ENCODE results near the gene COL27A1.

Gene COL27A1

GRCh38 chr9:114165407-114166102 lies 10.2 kb downstream of the COL27A1 start:
- no peak for DNase-seq
- intact Hi-C loops (cut with DNase I), result no loop called here

- intact Hi-C loops (cut with DNase I), result no loop called here
- DNase-seq, result no peak
These were observed 10.8 kb downstream of the COL27A1 start for GRCh38 chr9:114166103-114166470.

- intact Hi-C loops (cut with DNase I), result no loop called here
- DNase-seq, result peak in 2 of 10 donors; percentile 7 to 16
These were observed 11.6 kb downstream of the COL27A1 start for GRCh38 chr9:114166614-114167572.

- intact Hi-C loops (cut with DNase I), result no loop called here
- peak in 3 of 10 donors; percentile 59 to 82 (median 81) for DNase-seq
These were observed 12.3 kb downstream of the COL27A1 start for GRCh38 chr9:114167591-114168091.

GRCh38 chr9:114168281-114169028 lies 13.1 kb downstream of the COL27A1 start:
- intact Hi-C loops (cut with DNase I), result no loop called here
- peak in 3 of 10 donors; percentile 46 to 74 (median 72) for DNase-seq

- intact Hi-C loops (cut with DNase I), result no loop called here
- peak in 3 of 10 donors; percentile 52 to 82 (median 77) for DNase-seq
These were observed 14.0 kb downstream of the COL27A1 start for GRCh38 chr9:114169029-114169951.

- peak in 3 of 10 donors; percentile 48 to 78 (median 52) for DNase-seq
- intact Hi-C loops (cut with DNase I), result no loop called here
These were observed 14.8 kb downstream of the COL27A1 start for GRCh38 chr9:114169952-114170770.

GRCh38 chr9:114170771-114171461 lies 15.6 kb downstream of the COL27A1 start:
- DNase-seq, result peak in 3 of 10 donors; percentile 14 to 63 (median 51)
- intact Hi-C loops (cut with DNase I), result no loop called here

GRCh38 chr9:114171500-114171899 lies 16.2 kb downstream of the COL27A1 start:
- peak in 2 of 10 donors; percentile 5 to 27 for DNase-seq
- intact Hi-C loops (cut with DNase I), result no loop called here

GRCh38 chr9:114172981-114173833 lies 17.9 kb downstream of the COL27A1 start:
- intact Hi-C loops (cut with DNase I), result no loop called here
- peak in 2 of 10 donors; percentile 64 to 66 for DNase-seq

GRCh38 chr9:114174557-114174875 lies 19.2 kb downstream of the COL27A1 start:
- DNase-seq, result no peak
- intact Hi-C loops (cut with DNase I), result no loop called here

- peak in 6 of 10 donors; percentile 17 to 87 (median 30) for DNase-seq
- intact Hi-C loops (cut with DNase I), result no loop called here
These were observed 19.8 kb downstream of the COL27A1 start for GRCh38 chr9:114174876-114175771.

GRCh38 chr9:114176624-114177291 lies 21.4 kb downstream of the COL27A1 start:
- intact Hi-C loops (cut with DNase I), result no loop called here
- DNase-seq, result peak in 2 of 10 donors; percentile 43 to 52

GRCh38 chr9:114177423-114178064 lies 22.2 kb downstream of the COL27A1 start:
- intact Hi-C loops (cut with DNase I), result no loop called here
- peak in 2 of 10 donors; percentile 27 to 42 for DNase-seq

GRCh38 chr9:114178076-114178475 lies 22.7 kb downstream of the COL27A1 start:
- peak in 2 of 10 donors; percentile 61 for DNase-seq
- intact Hi-C loops (cut with DNase I), result no loop called here
